GM19035 (cell line): ENCODE results near the gene DAPL1.

Experiments used
- ATAC-seq: cut with Tn5 transposase; IDR thresholded peaks from one replicate; pipeline ENCODE4 v1.9.1; 2021; ENCODE audit not compliant: unreplicated experiment

The DAPL1 gene, protein sequence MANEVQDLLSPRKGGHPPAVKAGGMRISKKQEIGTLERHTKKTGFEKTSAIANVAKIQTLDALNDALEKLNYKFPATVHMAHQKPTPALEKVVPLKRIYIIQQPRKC

DNA sequence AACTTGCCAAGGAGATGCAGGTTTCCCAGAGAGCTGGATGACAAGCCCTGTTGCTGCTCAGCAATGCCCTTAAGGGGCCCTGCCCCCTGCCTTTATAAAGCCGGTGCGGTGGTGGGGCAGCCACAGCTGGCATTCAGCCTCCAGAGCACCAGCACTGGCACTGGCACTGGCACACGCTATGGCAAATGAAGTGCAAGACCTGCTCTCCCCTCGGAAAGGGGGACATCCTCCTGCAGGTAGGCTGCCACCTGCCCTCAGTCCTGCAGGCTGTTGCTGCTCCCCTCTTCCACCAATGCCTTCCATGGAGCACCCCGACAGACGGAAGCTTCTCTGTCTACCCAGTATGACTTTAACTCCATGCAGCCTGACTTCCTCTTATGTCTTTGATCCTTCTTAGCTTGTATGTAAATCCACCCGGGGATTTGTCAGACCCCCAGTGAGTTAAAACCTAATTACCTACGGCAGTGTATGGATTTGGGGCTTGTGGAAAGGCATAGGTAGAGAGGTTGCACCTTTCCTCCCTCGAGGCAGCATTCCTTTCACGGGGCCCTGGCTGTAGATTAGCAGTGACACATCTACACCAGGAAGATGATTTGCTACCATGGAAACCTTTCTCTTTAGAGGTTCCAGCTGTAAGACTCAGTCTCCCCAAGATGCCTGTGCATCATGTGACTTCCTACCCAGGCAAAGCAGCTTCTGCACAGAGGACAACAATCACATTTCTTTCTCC, at the start of gene DAPL1:
DAPL1 (plus strand) TSS at position 123 of the 730 bp plus-strand sequence; CDS start at position 179, 56 bp downstream.
- ATAC-seq, result no peak

DNA sequence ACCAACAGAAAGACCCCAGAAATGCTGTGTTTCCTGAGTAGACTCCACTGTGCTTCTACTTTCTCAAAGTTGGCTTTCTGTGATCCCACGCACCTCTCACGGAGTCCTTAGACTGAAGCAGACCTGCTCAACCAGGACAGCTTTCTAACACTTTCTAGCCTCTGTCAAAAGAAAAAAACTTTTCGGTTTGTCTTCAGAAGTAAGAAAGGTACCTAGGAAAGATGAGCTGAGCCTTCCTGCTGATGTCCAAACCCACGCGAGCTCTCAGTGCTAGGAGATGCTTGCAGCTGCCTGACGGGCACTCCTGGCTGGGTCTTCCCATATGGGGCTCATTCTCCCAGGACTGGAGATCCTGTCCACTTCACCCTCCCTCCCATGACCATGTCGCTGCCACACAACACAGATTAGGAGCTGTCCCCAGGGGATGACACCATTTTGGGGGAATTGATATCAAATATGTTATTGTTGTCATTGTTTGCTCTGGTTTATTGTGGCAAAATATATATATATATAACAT, 49.2 kb upstream of the DAPL1 start:
- ATAC-seq, result no peak

DNA sequence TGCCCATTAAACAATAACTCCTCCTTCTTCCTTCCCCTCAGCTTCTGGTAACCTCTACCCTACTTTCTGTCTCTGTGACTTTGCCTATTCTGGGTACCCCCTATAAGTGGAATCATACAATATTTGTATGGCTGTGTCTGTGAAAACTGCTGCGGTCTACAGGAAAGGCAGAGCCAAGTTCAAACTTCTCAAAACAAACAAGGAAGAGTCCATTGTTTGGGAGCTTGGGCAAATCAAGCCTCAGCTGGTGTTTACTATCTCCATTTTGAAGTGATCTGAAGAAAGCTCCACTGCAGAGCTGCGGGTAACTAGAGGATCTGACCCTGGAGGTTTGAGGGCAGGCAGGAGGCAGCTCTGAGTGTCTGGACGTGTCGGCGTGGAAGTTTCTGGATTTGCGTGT, 48.6 kb upstream of the DAPL1 start:
- no peak for ATAC-seq

DNA sequence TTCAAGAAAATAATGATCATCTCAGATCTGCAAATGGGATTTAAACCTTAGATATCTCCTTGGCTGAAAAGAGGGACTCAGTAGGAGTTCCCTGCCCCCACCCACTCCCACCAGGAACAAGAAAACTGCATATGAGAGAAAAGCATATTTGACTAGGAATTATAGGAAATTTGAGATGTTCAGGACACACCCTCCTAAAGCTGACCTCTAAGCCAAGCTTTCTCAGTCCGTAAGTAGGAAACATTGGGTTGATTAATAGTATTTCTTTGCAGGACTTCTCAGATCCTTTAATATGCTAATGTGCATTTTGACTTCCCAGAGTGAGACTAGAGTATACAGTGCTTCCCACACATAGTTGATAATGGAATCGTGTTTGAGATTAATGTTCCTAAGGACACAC, 47.8 kb upstream of the DAPL1 start:
- no peak for ATAC-seq

DNA sequence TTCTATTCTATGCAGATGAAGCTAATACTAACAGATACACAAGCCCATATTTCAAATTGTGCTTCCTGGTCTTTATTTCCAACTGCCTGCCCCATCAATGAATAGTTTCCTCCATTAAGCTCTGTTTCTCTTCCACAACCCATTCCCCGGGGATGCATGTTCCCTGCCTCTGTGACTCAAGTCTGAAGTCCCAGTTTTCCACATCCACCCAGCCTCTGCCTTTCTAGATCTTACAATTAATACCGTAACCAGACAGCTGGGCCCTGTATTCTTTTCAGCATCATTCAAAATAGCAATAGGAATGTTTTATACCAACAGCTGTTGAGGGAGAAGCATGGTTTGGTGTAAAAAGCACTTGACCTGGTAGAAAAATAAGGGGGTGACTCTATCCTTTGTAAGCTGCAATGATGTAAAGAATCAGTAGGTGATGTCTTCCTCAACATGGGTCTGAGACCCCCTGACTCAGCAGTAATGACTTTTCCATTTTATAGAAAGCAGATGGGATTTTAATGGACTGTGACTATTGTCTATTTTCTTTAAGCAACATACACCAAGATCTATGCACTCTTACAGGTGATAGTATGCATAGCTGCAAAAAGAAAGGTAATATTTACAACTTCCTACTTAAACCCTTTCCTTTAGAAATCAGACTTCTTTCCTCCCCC, 46.1 kb upstream of the DAPL1 start:
- ATAC-seq, result no peak

DNA sequence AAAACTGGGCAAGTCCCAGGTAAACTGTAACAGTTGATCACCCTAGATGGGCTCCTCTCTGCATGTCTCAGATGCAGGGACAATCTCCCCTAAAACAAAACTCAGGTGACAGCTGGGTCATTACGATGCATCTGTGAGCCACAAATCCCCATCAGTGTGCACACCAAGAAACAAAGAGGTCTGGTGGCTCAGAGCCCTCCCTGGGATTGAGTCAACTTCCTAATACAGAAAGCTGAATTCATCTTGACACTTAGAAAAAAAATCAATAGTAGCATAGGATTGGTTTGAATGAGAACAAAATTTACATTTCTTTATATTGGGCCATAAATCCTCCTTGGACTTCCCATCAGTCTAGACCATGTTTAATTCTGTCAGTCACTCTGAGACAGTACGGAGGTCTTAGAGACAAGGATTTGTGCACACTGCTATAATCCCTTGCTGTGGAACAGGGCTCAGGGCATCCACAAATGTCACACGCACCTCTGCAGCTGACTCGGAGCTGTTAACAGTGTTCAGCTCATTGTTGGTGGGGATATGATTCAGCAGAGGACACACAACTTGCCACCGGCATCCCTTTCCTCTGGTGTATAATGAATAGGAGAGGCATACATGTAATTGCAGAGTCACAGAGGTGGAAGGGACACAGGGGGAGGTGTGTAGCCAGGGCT, 44.5 kb upstream of the DAPL1 start:
- ATAC-seq, result no peak

DNA sequence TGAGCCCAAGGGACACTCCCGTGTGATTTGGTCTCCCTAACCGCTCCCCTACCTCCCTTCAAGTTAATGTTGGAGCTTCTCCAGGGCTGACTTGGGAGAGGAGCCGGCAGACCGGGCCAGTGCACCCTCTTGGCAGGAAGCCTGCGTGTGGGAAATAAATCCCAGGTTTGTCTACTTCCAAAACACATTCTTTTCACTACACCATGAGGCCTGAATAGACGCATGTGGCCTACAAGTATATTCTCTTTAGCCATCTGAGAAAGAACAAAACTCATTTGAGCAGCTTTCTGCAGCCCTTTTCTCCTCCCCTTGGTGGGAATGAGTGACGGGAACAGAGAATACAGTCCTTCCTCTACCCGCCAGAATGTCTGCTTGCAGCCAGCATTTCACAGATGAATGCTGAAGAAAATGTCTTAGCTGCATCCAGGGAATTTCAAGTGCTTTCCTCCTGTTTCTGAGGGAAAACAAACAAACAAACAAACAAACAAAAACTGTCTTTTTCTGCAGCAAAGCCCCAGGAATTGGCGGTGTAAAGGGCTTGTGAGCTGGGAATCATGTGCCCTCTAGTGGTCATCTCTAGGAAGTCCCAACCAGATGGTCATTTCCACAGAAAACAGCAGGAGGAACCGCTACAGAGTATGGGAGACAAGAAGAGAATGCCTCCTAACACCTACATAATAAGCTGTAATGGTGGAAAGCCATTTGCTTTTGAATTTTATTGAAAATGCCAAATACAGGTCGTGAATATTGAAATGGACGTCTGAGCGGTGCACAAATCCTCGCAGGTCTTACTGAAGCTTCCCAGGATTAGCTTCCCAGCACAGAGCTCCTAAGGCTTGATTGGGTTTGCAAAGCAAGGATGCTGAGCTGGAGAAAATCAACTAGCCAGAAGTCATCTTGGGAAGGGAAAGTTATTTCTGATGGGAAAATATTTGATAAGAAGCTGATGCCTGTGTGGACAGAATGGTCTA, 41.2 kb upstream of the DAPL1 start:
- ATAC-seq, result peak; percentile 87

DNA sequence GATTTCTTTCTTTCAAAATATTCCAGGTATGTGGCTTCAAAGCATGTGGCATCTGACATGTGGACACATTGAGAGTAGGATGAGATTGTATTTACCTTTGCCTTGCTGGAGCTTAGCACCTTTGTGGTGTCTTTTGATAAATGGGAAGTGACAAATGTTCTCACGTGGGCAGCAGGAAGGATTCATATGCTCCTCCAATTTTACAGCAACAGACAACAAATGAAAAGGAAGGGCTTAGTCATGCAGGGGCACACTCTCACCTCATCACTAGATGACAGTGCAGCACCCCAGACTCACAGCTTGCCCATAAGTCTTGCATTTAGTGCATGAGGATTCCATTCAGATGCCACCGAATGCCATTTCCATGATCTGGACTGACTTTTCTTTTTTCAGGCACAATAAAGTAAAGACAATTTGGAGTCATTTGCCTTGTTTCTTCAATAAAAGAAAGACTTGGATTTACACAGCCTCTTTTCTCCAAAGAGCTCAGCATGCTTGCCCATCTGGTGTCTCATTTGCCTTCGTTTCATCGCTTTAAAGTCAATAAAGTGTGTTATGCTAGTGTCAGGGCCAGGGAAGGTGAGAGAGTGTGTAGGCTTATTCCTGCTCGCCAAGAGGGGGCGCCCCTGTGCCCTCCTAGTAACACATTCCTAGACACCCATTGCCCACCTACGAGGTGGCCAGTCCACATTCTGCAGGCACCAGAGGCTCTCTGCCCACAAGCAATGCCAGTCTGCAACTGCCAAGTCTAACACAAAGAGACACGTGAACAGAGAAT, 39.6 kb upstream of the DAPL1 start:
- ATAC-seq, result no peak

DNA sequence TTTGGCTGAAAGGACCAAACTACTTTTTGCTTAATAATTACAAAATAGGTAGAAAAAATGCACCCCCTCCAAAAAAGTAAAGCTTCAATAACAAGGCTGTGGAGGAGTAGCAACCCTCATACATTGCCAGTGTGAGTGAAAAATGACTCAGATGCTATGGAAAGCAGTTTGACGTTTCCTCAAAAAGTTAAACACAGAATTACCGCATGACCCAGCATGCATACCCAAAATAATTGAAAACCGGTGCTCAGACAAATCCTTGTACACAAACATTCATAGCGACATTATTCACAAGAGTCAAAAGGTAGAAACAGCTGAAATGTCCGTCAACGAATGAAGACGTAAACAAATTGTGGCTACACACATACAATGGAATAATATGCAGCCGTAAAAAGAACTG, 38.8 kb upstream of the DAPL1 start:
- ATAC-seq, result no peak

DNA sequence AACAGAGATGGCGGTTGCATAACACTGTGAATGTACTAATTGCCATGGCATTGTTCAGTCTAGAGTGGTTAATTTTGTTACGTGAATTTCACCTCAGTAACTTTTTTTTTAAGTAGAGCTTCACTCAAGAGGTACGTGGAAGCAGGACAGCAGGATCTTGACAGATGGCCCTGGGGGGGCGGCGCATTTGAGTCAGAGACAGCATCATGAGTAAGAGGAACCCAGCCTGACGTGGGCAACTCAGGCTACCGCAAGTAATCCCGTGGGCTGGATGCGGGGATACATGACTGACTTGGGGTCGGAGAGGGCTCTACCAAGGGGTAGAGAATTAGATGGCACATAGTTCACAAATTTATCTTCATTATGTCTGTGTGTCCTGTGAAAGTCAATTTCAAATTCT, 38.1 kb upstream of the DAPL1 start:
- ATAC-seq, result no peak

DNA sequence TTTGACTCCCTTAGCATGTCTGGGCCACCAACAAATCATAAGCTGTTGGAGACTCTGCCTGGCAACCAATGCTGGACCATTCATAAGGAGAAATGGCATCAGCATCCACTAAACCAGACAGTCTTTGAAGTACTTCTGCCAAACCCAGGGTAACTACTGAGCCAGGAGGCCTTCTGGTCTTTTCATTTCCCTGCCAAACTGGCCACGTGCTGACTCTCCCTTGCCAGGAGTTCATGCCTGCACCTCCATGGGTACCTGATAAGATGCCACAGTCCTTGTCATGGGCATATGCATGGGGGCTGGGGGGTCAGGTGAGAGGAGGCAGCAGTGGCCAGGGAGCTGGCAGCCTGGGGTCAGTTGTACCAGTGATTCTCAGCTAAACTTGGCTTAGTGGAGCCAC, 34.2 kb upstream of the DAPL1 start:
- ATAC-seq, result no peak

DNA sequence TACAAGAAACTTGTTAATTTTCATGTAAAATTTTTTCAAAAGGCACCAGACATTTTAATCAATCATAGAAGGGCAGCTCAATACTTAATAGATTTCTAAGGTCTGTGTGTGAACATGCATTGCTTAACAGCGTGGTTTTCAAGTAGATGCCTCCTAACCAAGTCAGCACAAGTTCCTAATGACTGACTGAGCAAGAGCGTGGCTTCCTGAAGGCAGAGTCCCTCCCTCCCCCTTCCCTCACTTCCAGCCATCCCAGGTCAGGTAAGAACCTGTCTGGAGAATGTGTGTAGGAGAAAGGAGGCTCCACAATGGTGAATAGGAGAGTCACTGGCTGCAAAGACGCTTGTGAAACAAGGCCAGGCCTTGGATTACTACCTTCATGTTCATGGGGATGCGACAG, 33.5 kb upstream of the DAPL1 start:
- ATAC-seq, result no peak

DNA sequence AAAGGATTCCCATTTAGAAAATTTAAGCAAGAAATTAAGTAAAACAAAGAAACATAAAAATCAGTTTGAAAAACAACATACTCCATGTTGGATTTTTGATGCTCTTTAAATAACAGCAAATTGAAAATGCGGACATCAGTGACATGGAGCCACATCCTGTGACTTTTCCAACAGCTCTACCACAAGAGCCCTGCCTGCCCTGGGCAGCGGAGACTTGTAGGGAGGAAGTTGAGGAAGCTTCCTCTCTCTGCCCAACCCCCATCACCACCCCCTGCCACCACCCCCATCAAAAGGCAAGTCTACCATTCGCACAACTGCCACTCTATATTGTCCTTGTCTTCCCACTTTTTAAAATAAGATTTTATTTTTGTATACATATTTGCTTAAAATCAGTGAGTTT, 32.8 kb upstream of the DAPL1 start:
- ATAC-seq, result no peak

DNA sequence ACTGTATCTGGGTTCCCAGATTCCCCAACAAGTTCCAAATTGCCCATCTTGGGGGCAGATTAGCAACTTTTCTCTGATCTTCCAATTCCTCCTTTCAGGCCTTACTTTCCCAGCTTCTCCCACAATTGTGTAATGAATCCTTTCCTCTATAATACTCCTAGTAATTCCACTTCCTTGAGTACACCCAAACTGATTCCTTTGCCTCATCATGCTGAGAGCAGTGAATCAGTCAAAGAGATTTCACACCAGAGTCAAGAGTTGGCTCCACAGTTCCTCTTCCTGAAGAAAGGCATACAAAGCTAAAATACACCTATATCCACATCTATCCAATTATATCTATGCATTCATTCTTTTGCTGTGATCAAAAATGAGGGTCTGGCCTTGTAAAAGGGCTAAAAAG, 28.6 kb upstream of the DAPL1 start:
- ATAC-seq, result no peak

DNA sequence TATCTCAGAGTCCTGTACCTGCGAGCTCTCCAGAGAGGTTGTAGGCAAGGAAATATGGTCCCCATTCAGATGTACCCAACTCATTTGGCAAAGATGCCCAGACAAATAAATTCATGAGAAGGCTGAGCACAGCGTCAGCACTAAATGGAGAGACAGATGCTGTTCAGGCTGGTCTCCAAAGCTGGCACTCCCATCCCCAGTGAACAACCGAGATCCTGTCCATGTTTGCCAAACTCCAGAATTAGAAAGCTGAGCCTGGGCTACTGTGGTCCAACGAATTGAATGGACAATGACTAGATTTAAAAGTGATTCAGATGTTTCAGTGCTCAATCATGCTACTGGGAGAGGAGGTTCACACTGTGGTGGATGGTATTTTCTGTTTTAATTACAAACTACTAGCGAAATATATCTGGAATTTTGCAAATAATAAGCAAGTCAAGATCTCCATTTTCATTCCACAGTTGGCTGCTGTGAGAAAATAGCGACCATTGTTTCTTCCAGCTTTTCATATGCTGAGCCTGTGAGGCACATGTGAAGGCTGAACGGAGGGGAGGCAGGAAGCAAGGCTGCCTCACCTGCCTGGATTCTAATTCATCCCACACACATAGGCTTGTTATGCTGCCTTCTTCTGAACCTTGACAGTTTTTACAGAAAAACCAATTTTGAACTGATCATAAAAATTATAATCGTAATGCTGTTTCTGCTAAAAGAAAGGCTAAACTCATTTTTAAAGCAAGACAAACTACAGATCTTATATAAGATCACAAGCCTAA, 22.6 kb upstream of the DAPL1 start:
- no peak for ATAC-seq

DNA sequence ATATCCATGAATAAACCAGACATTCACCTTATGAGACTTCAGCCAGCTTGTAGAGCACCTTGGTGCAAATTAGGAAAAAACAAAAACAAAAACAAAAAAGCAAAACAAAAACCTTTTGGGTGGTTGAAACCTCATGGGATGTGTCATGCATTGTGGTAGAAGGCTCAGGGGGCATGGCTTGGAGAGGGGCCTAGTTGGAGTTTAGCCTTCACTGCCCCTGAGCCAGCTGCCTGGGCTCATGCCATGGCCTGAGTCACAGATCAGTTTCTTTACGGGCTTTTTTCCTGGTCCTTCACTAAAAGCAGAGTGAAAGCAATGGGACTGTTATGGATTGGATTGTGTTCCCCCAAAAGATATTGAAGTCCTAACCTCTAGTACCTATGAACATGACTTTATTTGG, 22.0 kb upstream of the DAPL1 start:
- no peak for ATAC-seq

DNA sequence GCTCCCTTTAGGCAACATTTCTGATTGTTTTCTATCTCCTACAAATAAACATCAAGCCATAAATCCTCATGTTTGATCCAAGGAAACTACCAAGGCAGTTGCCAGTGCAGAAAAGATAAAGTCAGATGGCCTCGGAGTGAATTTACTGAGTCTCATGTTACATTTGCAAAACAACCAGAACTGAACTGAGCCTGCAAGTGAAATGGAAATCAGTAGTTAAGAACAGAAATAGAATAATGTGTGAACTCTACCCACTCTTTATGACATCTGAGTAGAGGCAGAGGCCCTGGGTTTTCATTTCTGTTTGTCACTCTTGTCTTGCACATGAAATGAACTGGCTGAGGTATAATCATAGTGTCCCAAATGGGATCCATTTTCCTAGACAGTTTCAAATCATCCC, 20.4 kb upstream of the DAPL1 start:
- ATAC-seq, result no peak

DNA sequence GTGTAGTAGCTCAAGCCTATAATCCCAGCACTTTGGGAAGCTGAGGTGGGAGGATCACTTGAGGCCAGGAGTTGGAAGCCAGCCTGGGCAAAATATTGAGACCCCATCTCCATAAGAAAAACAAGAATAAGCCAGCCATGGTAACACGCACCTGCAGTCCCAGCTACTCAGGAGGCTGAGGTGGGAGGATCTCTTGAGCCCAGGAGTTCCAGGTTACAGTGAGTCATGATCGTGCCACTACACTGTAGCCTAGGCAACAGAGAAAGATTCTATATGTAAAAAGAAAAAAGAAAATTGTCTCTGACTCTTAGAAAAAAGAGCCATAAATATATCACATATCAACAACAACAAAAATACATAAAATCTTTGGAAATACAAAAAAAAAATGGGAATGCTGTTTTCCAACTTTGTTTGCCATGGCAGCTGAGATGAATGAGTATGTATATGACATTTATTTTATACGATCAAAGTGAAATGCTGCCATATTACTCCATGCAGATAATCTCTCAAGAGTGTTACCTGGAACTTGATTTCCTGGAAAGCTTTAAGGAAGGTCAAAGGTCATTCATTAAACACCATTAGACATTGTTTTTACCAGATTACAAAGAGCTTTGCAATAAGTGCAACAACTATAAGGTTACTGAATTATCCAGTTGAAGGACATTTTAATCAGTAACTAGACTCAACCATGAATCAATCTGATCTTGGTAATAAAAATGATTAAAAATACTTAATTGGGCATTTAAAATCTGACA, 19.7 kb upstream of the DAPL1 start:
- no peak for ATAC-seq
